ENCODE results near the gene KCNQ1. TPM values are rescaled to one million over a fixed set of nuclear protein-coding genes. Genes with fewer than 3 reads are reported as not detected.

The KCNQ1 gene
- total and polyA plus RNA-seq, 2 of the 13 experiments (the other 11 are each of a cell fraction or from before 2014, with no cell fraction given): 0.02 to 0.08 TPM

GRCh38 chr11:2409611-2410468 is 35.0 kb upstream of the KCNQ1 start (continued):
- 0 out of 2 replicates have a peak, but pooled peaks have one; percentile 15 for TF ChIP-seq ATF2 (CRISPR knock-in tag; IDR thresholded peaks at IDR 0.05)
- TF ChIP-seq ZMYM2 (CRISPR knock-in tag; IDR thresholded peaks at IDR 0.05): no peak
- no peak for TF ChIP-seq ZSCAN25 (CRISPR knock-in tag; IDR thresholded peaks at IDR 0.05)
- 0 out of 2 replicates have a peak, but pooled peaks have one; percentile 21 for TF ChIP-seq ZNF563 (CRISPR knock-in tag; IDR thresholded peaks at IDR 0.05)
- no peak for TF ChIP-seq MED13 (CRISPR knock-in tag; IDR thresholded peaks at IDR 0.05)
- TF ChIP-seq TRIM24 (CRISPR knock-in tag; IDR thresholded peaks at IDR 0.05): no peak
- TF ChIP-seq ZFP36L1 (CRISPR knock-in tag; IDR thresholded peaks at IDR 0.05): no peak
- TF ChIP-seq PHF20 (CRISPR knock-in tag; IDR thresholded peaks at IDR 0.05): 0 out of 2 replicates have a peak, but pooled peaks have one; percentile 37
- peak; percentile 71 to 84 for TF ChIP-seq NR2F1 (CRISPR knock-in tag; IDR thresholded peaks at IDR 0.05)
- no peak for TF ChIP-seq ZKSCAN5 (CRISPR knock-in tag; IDR thresholded peaks at IDR 0.05)
- TF ChIP-seq ZBTB21 (CRISPR knock-in tag; IDR thresholded peaks at IDR 0.05): no peak
- TF ChIP-seq RAD51 (IDR thresholded peaks at IDR 0.05; ENCODE audit: borderline replicate concordance): no peak
- no peak for TF ChIP-seq ZNF121 (CRISPR knock-in tag; IDR thresholded peaks at IDR 0.05)
- TF ChIP-seq FLYWCH1 (CRISPR knock-in tag; IDR thresholded peaks at IDR 0.05): no peak
- TF ChIP-seq SALL1 (CRISPR knock-in tag; IDR thresholded peaks at IDR 0.05): peak; percentile 84
- TF ChIP-seq CC2D1A (CRISPR knock-in tag; IDR thresholded peaks at IDR 0.05): no peak
- TF ChIP-seq ZNF33A (CRISPR knock-in tag; IDR thresholded peaks at IDR 0.05; ENCODE audit: borderline replicate concordance): no peak
- TF ChIP-seq SMYD3 (CRISPR knock-in tag; IDR thresholded peaks at IDR 0.05): no peak
- TF ChIP-seq ZNF572 (CRISPR knock-in tag; IDR thresholded peaks at IDR 0.05): no peak
- TF ChIP-seq THAP7 (CRISPR knock-in tag; IDR thresholded peaks at IDR 0.05): 0 out of 2 replicates have a peak, but pooled peaks have one; percentile 34
- TF ChIP-seq KMT2A (CRISPR knock-in tag; IDR thresholded peaks at IDR 0.05): no peak
- TF ChIP-seq THRA (CRISPR knock-in tag; IDR thresholded peaks at IDR 0.05; ENCODE audit: borderline replicate concordance): peak; percentile 73
- no peak for TF ChIP-seq ZMYM4 (CRISPR knock-in tag; IDR thresholded peaks at IDR 0.05)
- peak; percentile 45 for TF ChIP-seq RBFOX2 (IDR thresholded peaks at IDR 0.05; ENCODE audit: low read depth, low read length)
- no peak for TF ChIP-seq GRHL1 (CRISPR knock-in tag; conservative IDR thresholded peaks at IDR 0.05)
- TF ChIP-seq EEA1 (CRISPR knock-in tag; IDR thresholded peaks at IDR 0.05; ENCODE audit: borderline replicate concordance): no peak

Measured in HepG2 (cell line).